Activated B cell treated with CpG ODN at 0.5 μM for 24 hours (primary cell): ENCODE measurements around the gene EPB41L4A. TPM values are rescaled to one million over a fixed set of nuclear protein-coding genes. Genes with fewer than 3 reads are reported as not detected.

Experiments used
- ATAC-seq: fragments of 200-7000 bp; cut with Tn5 transposase; one replicate; pipeline ENCODE4 v1.10.0; 2021; ENCODE audit warnings: low read depth, mild to moderate bottlenecking, moderate library complexity
- CTCF ChIA-PET: fragments of 350-600 bp; sonication (Branson Sonifier 250); formaldehyde crosslinking; loops from one replicate; lab custom pipeline; 2021; ENCODE audit warnings: antibody characterized with exemption; lab: Charles Lee
- POLR2A ChIA-PET: fragments of 350-600 bp; sonication (Branson Sonifier 250); formaldehyde crosslinking; loops from one replicate; lab custom pipeline; 2021; ENCODE audit warnings: antibody characterized with exemption; lab: Charles Lee
- DNase-seq: peaks from one replicate; pipeline ENCODE4 v3.0.0; 2022
- H3K27ac Mint-ChIP-seq: one replicate; pipeline ENCODE4 v1.8.0; 2020; ENCODE audit warnings: mixed read lengths
- H3K27me3 Mint-ChIP-seq: one replicate; pipeline ENCODE4 v1.8.0; 2021; ENCODE audit warnings: mixed read lengths
- H3K36me3 Mint-ChIP-seq: one replicate; pipeline ENCODE4 v1.8.0; 2021; ENCODE audit warnings: low read depth, mixed read lengths
- H3K4me1 Mint-ChIP-seq: one replicate; pipeline ENCODE4 v1.8.0; 2021; ENCODE audit warnings: mixed read lengths
- H3K4me3 Mint-ChIP-seq: one replicate; pipeline ENCODE4 v1.8.0; 2020; ENCODE audit warnings: mild to moderate bottlenecking, mixed read lengths
- H3K9me3 Mint-ChIP-seq: one replicate; pipeline ENCODE4 v1.8.0; 2020; ENCODE audit warnings: mixed read lengths
- intact Hi-C: fragments of 100-400 bp; cut with micrococcal nuclease; formaldehyde crosslinking; loops from one replicate; pipeline ENCODE4 v1.15.1; 2024
- total RNA-seq: library from RNA; stranded (reverse); gene quantifications from 2 replicates; pipeline ENCODE4 v1.2.3, GENCODE V29; 2022
- TF ChIP-seq, protein P1 (sequence below): fragments of 200-600 bp; IDR thresholded peaks from one replicate; pipeline ENCODE4 v1.8.0; 2022; ENCODE audit warnings: antibody characterized with exemption, mild to moderate bottlenecking

The EPB41L4A gene
- total RNA-seq, 1 donor from 2014 or later: 7.1 TPM

- Mint-ChIP-seq H3K4me3 (no peak overlapping the region), H3K36me3 (peaks cover 69% of the 10 kb centered on the region), H3K9me3 (no peaks in the 10 kb centered on the region), H3K4me1 (peaks cover 18% of the 10 kb centered on the region), H3K27ac (no peak overlapping the region), H3K27me3 (no peaks in the 10 kb centered on the region)
- ChIA-PET CTCF (interaction anchor here (0.6 to 7.2 kb wide), 2 partner anchors 10 to 30 kb away, joined by 3 to 34 read pairs; no protein-coding TSS in a partner anchor), POLR2A (interaction anchor here (1.2 kb wide), 1 partner anchor 572 kb away, joined by 5 read pairs; no protein-coding TSS in a partner anchor)
- TF ChIP-seq, protein P1, sequence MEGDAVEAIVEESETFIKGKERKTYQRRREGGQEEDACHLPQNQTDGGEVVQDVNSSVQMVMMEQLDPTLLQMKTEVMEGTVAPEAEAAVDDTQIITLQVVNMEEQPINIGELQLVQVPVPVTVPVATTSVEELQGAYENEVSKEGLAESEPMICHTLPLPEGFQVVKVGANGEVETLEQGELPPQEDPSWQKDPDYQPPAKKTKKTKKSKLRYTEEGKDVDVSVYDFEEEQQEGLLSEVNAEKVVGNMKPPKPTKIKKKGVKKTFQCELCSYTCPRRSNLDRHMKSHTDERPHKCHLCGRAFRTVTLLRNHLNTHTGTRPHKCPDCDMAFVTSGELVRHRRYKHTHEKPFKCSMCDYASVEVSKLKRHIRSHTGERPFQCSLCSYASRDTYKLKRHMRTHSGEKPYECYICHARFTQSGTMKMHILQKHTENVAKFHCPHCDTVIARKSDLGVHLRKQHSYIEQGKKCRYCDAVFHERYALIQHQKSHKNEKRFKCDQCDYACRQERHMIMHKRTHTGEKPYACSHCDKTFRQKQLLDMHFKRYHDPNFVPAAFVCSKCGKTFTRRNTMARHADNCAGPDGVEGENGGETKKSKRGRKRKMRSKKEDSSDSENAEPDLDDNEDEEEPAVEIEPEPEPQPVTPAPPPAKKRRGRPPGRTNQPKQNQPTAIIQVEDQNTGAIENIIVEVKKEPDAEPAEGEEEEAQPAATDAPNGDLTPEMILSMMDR: no peak
- DNase-seq (no peak), ATAC-seq (no peak)
- intact Hi-C loops: no loop called here
Measured at GRCh38 chr5:112165897-112166737, 253.0 kb downstream of the EPB41L4A start.

DNA sequence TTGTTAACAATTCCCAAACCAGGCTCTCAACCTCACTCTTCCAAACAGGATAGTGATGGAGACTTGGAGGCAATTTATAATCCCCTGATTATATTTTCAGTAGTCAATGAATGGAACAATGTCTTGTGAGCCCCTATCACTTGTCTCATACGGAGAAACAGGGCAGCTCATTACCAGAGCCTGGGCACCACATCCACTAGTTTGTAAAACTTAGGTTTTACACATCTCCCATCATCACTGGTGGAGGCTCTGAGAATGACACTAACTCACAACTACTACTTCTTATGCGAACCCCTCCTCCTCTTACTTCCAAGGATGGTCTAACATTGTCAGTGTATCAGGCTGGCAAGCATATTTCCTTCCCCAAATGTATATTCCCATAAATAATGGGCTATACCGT is 253.7 kb downstream of the EPB41L4A start:
- H3K4me3 Mint-ChIP-seq: no peak overlapping the region
- ATAC-seq: no peak
- CTCF ChIA-PET: interaction anchor here (7.2 kb wide), 1 partner anchor 11 kb away, joined by 34 read pairs; no protein-coding TSS in a partner anchor
- H3K4me1 Mint-ChIP-seq: peaks cover 22% of the 10 kb centered on the region
- POLR2A ChIA-PET: no interaction called here
- H3K27ac Mint-ChIP-seq: no peak overlapping the region
- H3K27me3 Mint-ChIP-seq: no peaks in the 10 kb centered on the region
- TF ChIP-seq, protein P1: no peak
- intact Hi-C loops: no loop called here
- no peaks in the 10 kb centered on the region for H3K9me3 Mint-ChIP-seq
- no peak for DNase-seq
- H3K36me3 Mint-ChIP-seq: peaks cover 73% of the 10 kb centered on the region

GRCh38 chr5:112163435-112163834 is 255.6 kb downstream of the EPB41L4A start:
- CTCF ChIA-PET: interaction anchor here (7.2 kb wide), 1 partner anchor 13 kb away, joined by 34 read pairs; no protein-coding TSS in a partner anchor
- no peak overlapping the region for H3K27ac Mint-ChIP-seq
- DNase-seq (no peak), ATAC-seq (no peak)
- POLR2A ChIA-PET: interaction anchor here (1.8 kb wide), 1 partner anchor 257 kb away, joined by 9 read pairs; no protein-coding TSS in a partner anchor
- no peaks in the 10 kb centered on the region for H3K27me3 Mint-ChIP-seq
- no peaks in the 10 kb centered on the region for H3K9me3 Mint-ChIP-seq
- TF ChIP-seq, protein P1: no peak
- H3K4me1 Mint-ChIP-seq: peaks cover 25% of the 10 kb centered on the region
- peaks cover 66% of the 10 kb centered on the region for H3K36me3 Mint-ChIP-seq
- H3K4me3 Mint-ChIP-seq: peak overlapping the region; percentile 21
- intact Hi-C loops: loop anchor here (5.0 kb wide), 2 partner anchors 1006 to 1349 kb away; partner anchors contain the start of gene YTHDC2

GRCh38 chr5:112161392-112161748 is 257.7 kb downstream of the EPB41L4A start:
- intact Hi-C loops: loop anchor here (1.0 to 5.0 kb wide), 7 partner anchors 368 to 1423 kb away; partner anchors contain the start of genes DCP2, REEP5, SLC25A46 and STARD4
- TF ChIP-seq, protein P1: no peak
- H3K9me3 Mint-ChIP-seq: no peaks in the 10 kb centered on the region
- DNase-seq: no peak
- peaks cover 46% of the 10 kb centered on the region for H3K36me3 Mint-ChIP-seq
- ATAC-seq: no peak
- H3K4me3 Mint-ChIP-seq: peak overlapping the region; percentile 97
- CTCF ChIA-PET: interaction anchor here (0.7 to 7.2 kb wide), 8 partner anchors 14 to 630 kb away, joined by 3 to 34 read pairs (median 5); partner anchors contain the start of gene EPB41L4A
- H3K27ac Mint-ChIP-seq: peak overlapping the region; percentile 82
- peaks cover 25% of the 10 kb centered on the region for H3K4me1 Mint-ChIP-seq
- POLR2A ChIA-PET: interaction anchor here (0.7 to 2.2 kb wide), 11 partner anchors 14 to 1423 kb away, joined by 3 to 16 read pairs (median 4); partner anchors contain the start of genes DCP2, NREP and SLC25A46
- no peaks in the 10 kb centered on the region for H3K27me3 Mint-ChIP-seq
